Measurements from ENCODE around the gene TMEM80. TPM values are rescaled to one million over a fixed set of nuclear protein-coding genes. Genes with fewer than 3 reads are reported as not detected.
A peak's percentile ranks its signal among the peaks of the same experiment; 100 is the strongest.

Gene TMEM80
- total and polyA plus RNA-seq, 2 experiments from 2014 or later = 26.7 to 35.5 TPM

DNA sequence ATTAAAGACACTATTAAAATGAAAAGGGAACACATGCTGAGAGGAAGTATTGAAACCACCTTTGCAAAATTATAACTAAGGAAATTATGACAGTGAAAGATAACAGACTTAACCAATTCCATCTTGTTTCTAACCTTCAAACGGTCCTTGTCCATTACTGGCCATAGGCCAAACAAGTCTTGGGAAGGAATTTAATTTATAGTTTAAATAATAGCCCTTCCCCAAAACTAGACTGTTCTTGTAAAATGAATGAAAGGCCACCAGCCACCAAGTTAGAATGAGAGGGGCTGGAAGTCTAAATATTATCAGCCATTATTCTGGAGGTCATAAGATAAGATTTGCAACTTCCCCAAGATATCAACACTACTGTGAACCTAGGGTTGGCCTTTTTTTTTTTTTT lies 49.8 kb downstream of the TMEM80 start:
- peaks cover 16% of the 10 kb centered on the region for H3K4me1 ChIP-seq (ENCODE audit: insufficient read depth)
- no peak overlapping the region for H3K27ac ChIP-seq
- DNase-seq (ENCODE audit: low spot score) = no peak
- H3K36me3 ChIP-seq (replicated peaks; ENCODE audit: insufficient read depth, low read depth) = no peaks in the 10 kb centered on the region
- no peak overlapping the region for H3K4me2 ChIP-seq
- peaks cover 32% of the 10 kb centered on the region for H3K79me2 ChIP-seq
- peaks cover 6% of the 10 kb centered on the region for H4K20me1 ChIP-seq (ENCODE audit: insufficient read depth, poor library complexity, severe bottlenecking)
- 78% methylated on average over 1 of the region's 1 CpG for WGBS (ENCODE audit: low lambda C conversion rate, missing lambda C conversion rate)
- no peaks in the 10 kb centered on the region for H3K27me3 ChIP-seq
- H3K4me3 ChIP-seq = no peak overlapping the region
- TF ChIP-seq, protein P1, sequence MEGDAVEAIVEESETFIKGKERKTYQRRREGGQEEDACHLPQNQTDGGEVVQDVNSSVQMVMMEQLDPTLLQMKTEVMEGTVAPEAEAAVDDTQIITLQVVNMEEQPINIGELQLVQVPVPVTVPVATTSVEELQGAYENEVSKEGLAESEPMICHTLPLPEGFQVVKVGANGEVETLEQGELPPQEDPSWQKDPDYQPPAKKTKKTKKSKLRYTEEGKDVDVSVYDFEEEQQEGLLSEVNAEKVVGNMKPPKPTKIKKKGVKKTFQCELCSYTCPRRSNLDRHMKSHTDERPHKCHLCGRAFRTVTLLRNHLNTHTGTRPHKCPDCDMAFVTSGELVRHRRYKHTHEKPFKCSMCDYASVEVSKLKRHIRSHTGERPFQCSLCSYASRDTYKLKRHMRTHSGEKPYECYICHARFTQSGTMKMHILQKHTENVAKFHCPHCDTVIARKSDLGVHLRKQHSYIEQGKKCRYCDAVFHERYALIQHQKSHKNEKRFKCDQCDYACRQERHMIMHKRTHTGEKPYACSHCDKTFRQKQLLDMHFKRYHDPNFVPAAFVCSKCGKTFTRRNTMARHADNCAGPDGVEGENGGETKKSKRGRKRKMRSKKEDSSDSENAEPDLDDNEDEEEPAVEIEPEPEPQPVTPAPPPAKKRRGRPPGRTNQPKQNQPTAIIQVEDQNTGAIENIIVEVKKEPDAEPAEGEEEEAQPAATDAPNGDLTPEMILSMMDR (IDR thresholded peaks at IDR 0.05; ENCODE audit: poor library complexity) = no peak
- TF ChIP-seq EZH2 (IDR thresholded peaks at IDR 0.05; ENCODE audit: borderline replicate concordance) = no peak
- TF ChIP-seq EZH2phosphoT487 (IDR thresholded peaks at IDR 0.05; ENCODE audit: low read depth, severe bottlenecking, unreplicated experiment) = no peak
- no peaks in the 10 kb centered on the region for H3K9me2 ChIP-seq (replicated peaks; ENCODE audit: insufficient read depth)
- H2AFZ ChIP-seq = no peak overlapping the region
- no peaks in the 10 kb centered on the region for H3K9me3 ChIP-seq (ENCODE audit: low read depth)

DNA sequence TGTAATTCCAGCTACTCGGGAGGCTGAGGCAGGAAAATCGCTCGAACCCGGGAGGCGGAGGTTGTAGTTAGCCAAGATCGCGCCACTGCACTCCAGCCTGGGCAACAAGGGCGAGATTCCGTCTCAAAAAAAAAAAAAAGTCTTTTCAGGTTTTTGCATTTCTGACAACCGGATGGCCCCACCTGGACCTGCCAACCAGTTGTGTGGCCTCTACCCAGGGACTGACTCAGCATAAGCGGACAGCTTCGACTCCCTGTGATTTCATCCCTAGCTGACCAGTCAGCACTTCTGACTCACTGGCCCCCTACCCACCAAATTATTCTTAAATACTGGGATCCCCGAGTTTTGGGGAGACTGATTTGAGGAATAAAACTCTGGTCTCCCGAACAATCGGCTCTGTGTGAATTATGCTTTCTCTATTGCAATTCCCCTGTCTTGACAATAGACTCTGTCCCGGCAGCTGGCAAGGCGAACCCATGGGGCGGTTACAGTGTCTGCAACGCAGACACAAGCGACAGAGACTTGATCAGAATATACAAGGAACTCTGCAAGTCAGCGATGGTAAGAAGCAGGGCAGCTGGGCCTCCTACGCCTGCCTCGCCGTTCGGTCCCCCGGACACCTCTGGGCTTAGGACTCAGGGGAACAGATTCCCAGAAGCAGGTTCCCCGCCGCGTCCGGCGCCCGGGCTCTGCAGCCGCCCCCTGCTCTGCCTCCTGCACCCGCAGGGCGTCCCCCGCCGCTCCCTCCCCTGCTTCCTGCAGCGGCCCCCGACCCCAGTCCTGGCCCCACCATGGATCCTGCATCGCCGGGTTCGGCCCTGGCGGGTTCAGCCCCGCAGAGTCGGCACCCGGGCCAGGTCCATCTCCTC lies 50.9 kb downstream of the TMEM80 start:
- Histone ChIP-seq H3K9me3 (ENCODE audit: low read depth) (no peaks in the 10 kb centered on the region), H3K27me3 (no peaks in the 10 kb centered on the region), H3K4me2 (peak overlapping the region; percentile 99), H3K36me3 (replicated peaks; ENCODE audit: insufficient read depth, low read depth) (no peaks in the 10 kb centered on the region), H2AFZ (peak overlapping the region; percentile 80), H3K27ac (peak overlapping the region; percentile 78), H3K9me2 (replicated peaks; ENCODE audit: insufficient read depth) (no peaks in the 10 kb centered on the region), H3K79me2 (peaks cover 42% of the 10 kb centered on the region), H3K4me1 (ENCODE audit: insufficient read depth) (peaks cover 16% of the 10 kb centered on the region), H3K4me3 (peak overlapping the region; percentile 91), H4K20me1 (ENCODE audit: insufficient read depth, poor library complexity, severe bottlenecking) (peaks cover 12% of the 10 kb centered on the region)
- TF ChIP-seq EZH2 (IDR thresholded peaks at IDR 0.05; ENCODE audit: borderline replicate concordance) (no peak), EZH2phosphoT487 (IDR thresholded peaks at IDR 0.05; ENCODE audit: low read depth, severe bottlenecking, unreplicated experiment) (no peak)
- no peak for DNase-seq (ENCODE audit: low spot score)
- 27% methylated on average over 34 of the region's 46 CpGs for WGBS (ENCODE audit: low lambda C conversion rate, missing lambda C conversion rate)

DNA sequence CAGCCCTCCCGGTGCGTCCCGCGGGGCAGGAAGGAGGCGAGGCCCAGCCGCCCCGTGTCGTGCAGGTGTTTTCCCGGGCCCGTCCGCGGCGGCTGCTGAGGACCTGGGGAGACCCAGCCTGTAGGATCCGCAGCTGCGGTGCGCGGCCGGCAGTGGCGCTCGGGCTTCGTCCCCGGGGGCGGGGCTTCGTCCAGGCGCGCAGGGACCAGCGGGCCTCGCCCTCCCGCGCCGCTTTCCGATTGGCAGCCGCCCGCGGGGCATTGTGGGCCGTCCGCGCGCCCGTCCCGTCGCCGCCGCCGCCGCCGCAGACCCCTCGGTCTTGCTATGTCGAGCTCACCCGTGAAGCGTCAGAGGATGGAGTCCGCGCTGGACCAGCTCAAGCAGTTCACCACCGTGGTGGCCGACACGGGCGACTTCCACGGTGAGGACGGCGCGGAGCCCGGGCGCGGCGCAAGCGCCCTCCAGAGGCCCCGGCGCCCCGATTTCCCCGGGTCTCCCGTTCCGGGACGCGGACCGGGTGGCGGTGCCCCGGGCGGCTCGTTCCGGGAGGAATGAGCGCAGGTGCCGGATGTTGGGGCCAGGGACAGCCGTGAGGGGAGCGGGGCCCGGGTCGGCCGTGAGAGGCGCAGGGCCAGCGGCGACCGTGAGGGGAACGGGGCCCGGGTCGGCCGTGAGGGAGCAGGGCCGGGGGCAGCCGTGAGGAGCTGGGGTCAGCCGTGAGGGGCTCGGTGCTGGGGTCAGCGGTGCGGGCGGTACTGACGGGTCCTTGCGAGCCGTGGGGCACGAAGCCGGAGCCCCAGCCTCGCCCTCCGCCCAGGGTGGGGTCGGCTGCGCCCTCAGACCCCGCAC lies 51.8 kb downstream of the TMEM80 start, which contains the start of gene TALDO1:
TSS of gene TALDO1 (plus strand) at position 307 of the 849 bp plus-strand sequence. CDS start at position 325, 18 bp downstream.
- Histone ChIP-seq H3K27me3 (no peaks in the 10 kb centered on the region), H3K9me2 (replicated peaks; ENCODE audit: insufficient read depth) (no peaks in the 10 kb centered on the region), H4K20me1 (ENCODE audit: insufficient read depth, poor library complexity, severe bottlenecking) (peaks cover 12% of the 10 kb centered on the region), H3K4me3 (peak within 1 kb of the TSS; percentile 91), H3K4me2 (peak within 1 kb of the TSS; percentile 99), H3K4me1 (ENCODE audit: insufficient read depth) (peaks cover 16% of the 10 kb centered on the region), H3K9me3 (ENCODE audit: low read depth) (no peaks in the 10 kb centered on the region), H2AFZ (peak within 1 kb of the TSS; percentile 98), H3K36me3 (replicated peaks; ENCODE audit: insufficient read depth, low read depth) (no peaks in the 10 kb centered on the region), H3K27ac (peak within 1 kb of the TSS; percentile 94), H3K79me2 (peaks cover 49% of the 10 kb centered on the region)
- DNase-seq (ENCODE audit: low spot score) = peak; percentile 97
- TF ChIP-seq, protein P1 (IDR thresholded peaks at IDR 0.05; ENCODE audit: poor library complexity) = peak; percentile 19
- TF ChIP-seq EZH2 (IDR thresholded peaks at IDR 0.05; ENCODE audit: borderline replicate concordance) = no peak
- 3% methylated on average over 71 of the region's 112 CpGs for WGBS (ENCODE audit: low lambda C conversion rate, missing lambda C conversion rate)

All from hepatocyte (in vitro differentiated cells).